Astrocyte of the cerebellum (primary cell): Measurements from ENCODE around the gene ZNF76.

Source experiments
- DNase-seq: peaks from one replicate; pipeline ENCODE4 v3.0.0-alpha.2; 2011; ENCODE audit warnings: low read depth
- H3K4me3 ChIP-seq: 2 replicates; pipeline ENCODE4 v1.5.1; 2011; ENCODE audit warnings: mild to moderate bottlenecking, low read depth, low read length, moderate library complexity
- in situ Hi-C: cut with HindIII; loops from 2 replicates; pipeline ENCODE4 v1.10.0; 2017; ENCODE audit warnings: low sequenced_read_pairs
- TF ChIP-seq, protein P1 (sequence below): IDR thresholded peaks from 2 replicates; pipeline ENCODE4 v1.5.1; 2012; ENCODE audit warnings: low read length, low read depth, moderate library complexity, mild to moderate bottlenecking; ENCODE audit errors: missing control alignments

The ZNF76 gene

GRCh38 chr6:35260591-35261570, 1.3 kb downstream of the ZNF76 start:
- H3K4me3 ChIP-seq: peak overlapping the region; percentile 88
- in situ Hi-C loops: no loop called here
- no peak for DNase-seq
- TF ChIP-seq, protein P1, sequence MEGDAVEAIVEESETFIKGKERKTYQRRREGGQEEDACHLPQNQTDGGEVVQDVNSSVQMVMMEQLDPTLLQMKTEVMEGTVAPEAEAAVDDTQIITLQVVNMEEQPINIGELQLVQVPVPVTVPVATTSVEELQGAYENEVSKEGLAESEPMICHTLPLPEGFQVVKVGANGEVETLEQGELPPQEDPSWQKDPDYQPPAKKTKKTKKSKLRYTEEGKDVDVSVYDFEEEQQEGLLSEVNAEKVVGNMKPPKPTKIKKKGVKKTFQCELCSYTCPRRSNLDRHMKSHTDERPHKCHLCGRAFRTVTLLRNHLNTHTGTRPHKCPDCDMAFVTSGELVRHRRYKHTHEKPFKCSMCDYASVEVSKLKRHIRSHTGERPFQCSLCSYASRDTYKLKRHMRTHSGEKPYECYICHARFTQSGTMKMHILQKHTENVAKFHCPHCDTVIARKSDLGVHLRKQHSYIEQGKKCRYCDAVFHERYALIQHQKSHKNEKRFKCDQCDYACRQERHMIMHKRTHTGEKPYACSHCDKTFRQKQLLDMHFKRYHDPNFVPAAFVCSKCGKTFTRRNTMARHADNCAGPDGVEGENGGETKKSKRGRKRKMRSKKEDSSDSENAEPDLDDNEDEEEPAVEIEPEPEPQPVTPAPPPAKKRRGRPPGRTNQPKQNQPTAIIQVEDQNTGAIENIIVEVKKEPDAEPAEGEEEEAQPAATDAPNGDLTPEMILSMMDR: no peak

DNA sequence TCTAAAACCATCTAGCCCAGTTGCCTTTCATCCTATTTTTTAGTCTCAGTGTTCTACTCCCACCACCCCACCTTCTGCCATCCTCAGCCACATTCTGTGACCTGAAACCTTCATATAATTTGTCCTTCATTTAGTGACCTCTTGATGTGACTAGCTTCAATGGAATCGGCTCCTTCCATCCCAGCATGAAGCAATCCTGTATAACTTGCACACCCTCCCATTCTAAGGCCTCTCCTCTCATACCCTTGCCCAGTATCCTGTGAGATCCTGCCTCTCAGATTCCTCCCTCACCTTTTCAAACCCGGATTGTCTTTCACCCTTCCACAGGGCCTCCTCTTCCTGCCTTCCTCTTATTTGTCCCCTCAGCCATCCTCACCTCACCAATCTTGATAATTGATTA, 3.1 kb downstream of the ZNF76 start:
- no peak overlapping the region for H3K4me3 ChIP-seq
- in situ Hi-C loops: no loop called here
- TF ChIP-seq, protein P1: no peak
- no peak for DNase-seq

GRCh38 chr6:35264550-35265274, 5.2 kb downstream of the ZNF76 start:
- in situ Hi-C loops: no loop called here
- TF ChIP-seq, protein P1: no peak
- no peak overlapping the region for H3K4me3 ChIP-seq
- no peak for DNase-seq

DNA sequence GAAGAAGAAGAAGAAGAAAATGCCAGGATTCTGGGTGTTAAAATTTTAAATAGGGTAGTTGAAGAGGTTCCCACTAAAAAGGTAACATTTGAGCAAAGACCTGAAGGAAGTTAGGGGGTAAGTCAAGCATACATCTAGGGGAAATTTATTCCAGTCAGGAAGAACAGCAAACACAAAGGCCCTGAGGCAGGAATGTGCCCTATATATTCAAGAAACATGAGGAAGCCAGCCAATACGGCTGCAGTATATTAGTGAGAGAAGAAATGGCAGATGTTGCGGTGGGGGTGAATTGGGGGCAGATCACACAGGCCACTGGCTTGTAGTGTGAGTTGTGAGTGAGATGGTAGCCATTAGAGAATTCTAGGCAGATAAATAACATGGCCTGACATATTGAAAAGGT, 6.0 kb downstream of the ZNF76 start:
- DNase-seq: no peak
- H3K4me3 ChIP-seq: no peak overlapping the region
- in situ Hi-C loops: no loop called here
- TF ChIP-seq, protein P1: no peak

DNA sequence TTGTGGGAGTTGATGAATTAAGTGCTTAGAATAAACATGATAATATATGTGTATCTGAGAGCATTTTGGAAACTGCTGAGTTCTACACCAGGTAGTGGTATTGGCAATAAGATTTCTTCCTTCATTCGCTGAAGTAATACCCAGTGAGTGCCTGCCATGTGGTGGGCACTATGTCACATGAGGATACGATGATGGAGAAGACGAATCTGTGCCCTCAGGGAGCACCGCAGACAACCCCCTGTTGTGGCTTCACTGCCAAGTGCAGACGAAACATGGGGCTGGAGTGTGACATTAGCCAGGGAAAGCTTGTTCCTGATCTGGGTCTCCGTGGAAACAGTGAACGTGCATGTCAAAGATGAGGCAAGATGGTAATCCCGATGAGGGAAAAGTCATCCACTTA, 7.9 kb downstream of the ZNF76 start:
- DNase-seq: no peak
- no peak overlapping the region for H3K4me3 ChIP-seq
- in situ Hi-C loops: no loop called here
- TF ChIP-seq, protein P1: no peak

DNA sequence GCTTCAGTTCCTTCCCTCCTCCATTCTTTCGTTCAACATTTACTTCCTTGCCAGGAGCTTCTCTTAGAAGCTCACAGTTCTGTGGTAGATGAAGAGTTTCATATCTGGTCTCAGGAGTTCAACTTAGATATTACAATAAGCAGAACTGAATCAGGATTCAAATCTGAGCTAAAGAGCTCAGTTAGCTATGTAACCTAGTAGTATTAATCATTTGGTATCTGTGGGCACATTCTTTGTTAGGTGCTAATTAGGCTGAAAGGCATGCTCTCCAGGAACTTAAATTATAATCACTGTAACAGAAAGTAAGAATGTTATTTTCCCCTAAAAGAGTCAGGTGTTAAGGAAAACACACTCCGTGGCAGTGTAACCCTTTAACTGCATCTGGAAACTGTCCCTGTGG, 8.4 kb downstream of the ZNF76 start:
- TF ChIP-seq, protein P1: no peak
- in situ Hi-C loops: no loop called here
- no peak overlapping the region for H3K4me3 ChIP-seq
- no peak for DNase-seq
